ENCODE measurements around the gene CCL20.

Gene CCL20

GRCh38 chr2:227834423-227834822 lies 20.8 kb downstream of the CCL20 start:
- TF ChIP-seq MAX (IDR thresholded peaks at IDR 0.05): no peak
- TF ChIP-seq TCF12 (IDR thresholded peaks at IDR 0.05; ENCODE audit: low read depth): no peak
- no peak for TF ChIP-seq ZBTB7A (IDR thresholded peaks at IDR 0.05; ENCODE audit: low read depth)
- TF ChIP-seq TAF1 (IDR thresholded peaks at IDR 0.05; ENCODE audit: low read depth): no peak
- no peak for TF ChIP-seq CEBPB (IDR thresholded peaks at IDR 0.05)
- no peak for TF ChIP-seq REST (IDR thresholded peaks at IDR 0.05; ENCODE audit: low read depth)
- no peak for TF ChIP-seq CREB1 (IDR thresholded peaks at IDR 0.05; ENCODE audit: low read depth)
- no peak for TF ChIP-seq EP300 (IDR thresholded peaks at IDR 0.05; ENCODE audit: borderline replicate concordance)
- no peak for TF ChIP-seq EGR1 (IDR thresholded peaks at IDR 0.05)
- no peak for TF ChIP-seq USF1 (IDR thresholded peaks at IDR 0.05)
- TF ChIP-seq FOXM1 (IDR thresholded peaks at IDR 0.05; ENCODE audit: borderline replicate concordance, low read depth): no peak
- TF ChIP-seq TEAD4 (IDR thresholded peaks at IDR 0.05): no peak
- no peak for TF ChIP-seq YY1 (IDR thresholded peaks at IDR 0.05; ENCODE audit: low read depth)
- TF ChIP-seq RAD21 (IDR thresholded peaks at IDR 0.05; ENCODE audit: low read depth): no peak
- no peak for TF ChIP-seq NFIC (IDR thresholded peaks at IDR 0.05)

- TF ChIP-seq NFIC (IDR thresholded peaks at IDR 0.05) (no peak), USF1 (IDR thresholded peaks at IDR 0.05) (no peak), RAD21 (IDR thresholded peaks at IDR 0.05; ENCODE audit: low read depth) (no peak), EP300 (IDR thresholded peaks at IDR 0.05; ENCODE audit: borderline replicate concordance) (no peak)
These were observed 21.4 kb downstream of the CCL20 start for GRCh38 chr2:227834916-227835650.

GRCh38 chr2:227846831-227847230 lies 33.2 kb downstream of the CCL20 start:
- TF ChIP-seq RAD21 (IDR thresholded peaks at IDR 0.05; ENCODE audit: low read depth): no peak
- TF ChIP-seq FOXM1 (IDR thresholded peaks at IDR 0.05; ENCODE audit: borderline replicate concordance, low read depth): no peak
- TF ChIP-seq EP300 (IDR thresholded peaks at IDR 0.05; ENCODE audit: borderline replicate concordance): no peak
- TF ChIP-seq YY1 (IDR thresholded peaks at IDR 0.05; ENCODE audit: low read depth): no peak
- TF ChIP-seq TEAD4 (IDR thresholded peaks at IDR 0.05): no peak
- no peak for TF ChIP-seq TCF12 (IDR thresholded peaks at IDR 0.05; ENCODE audit: low read depth)
- no peak for TF ChIP-seq REST (IDR thresholded peaks at IDR 0.05; ENCODE audit: low read depth)
- TF ChIP-seq MAX (IDR thresholded peaks at IDR 0.05): no peak
- no peak for TF ChIP-seq EGR1 (IDR thresholded peaks at IDR 0.05)
- no peak for TF ChIP-seq TAF1 (IDR thresholded peaks at IDR 0.05; ENCODE audit: low read depth)
- no peak for TF ChIP-seq CREB1 (IDR thresholded peaks at IDR 0.05; ENCODE audit: low read depth)

GRCh38 chr2:227848146-227848545 lies 34.5 kb downstream of the CCL20 start:
- no peak for TF ChIP-seq EGR1 (IDR thresholded peaks at IDR 0.05)
- no peak for TF ChIP-seq TAF1 (IDR thresholded peaks at IDR 0.05; ENCODE audit: low read depth)
- no peak for TF ChIP-seq NFIC (IDR thresholded peaks at IDR 0.05)
- TF ChIP-seq TCF12 (IDR thresholded peaks at IDR 0.05; ENCODE audit: low read depth): no peak
- TF ChIP-seq ZBTB7A (IDR thresholded peaks at IDR 0.05; ENCODE audit: low read depth): no peak
- TF ChIP-seq YY1 (IDR thresholded peaks at IDR 0.05; ENCODE audit: low read depth): no peak
- TF ChIP-seq CEBPB (IDR thresholded peaks at IDR 0.05): no peak
- TF ChIP-seq EP300 (IDR thresholded peaks at IDR 0.05; ENCODE audit: borderline replicate concordance): no peak
- no peak for TF ChIP-seq TEAD4 (IDR thresholded peaks at IDR 0.05)
- TF ChIP-seq FOXM1 (IDR thresholded peaks at IDR 0.05; ENCODE audit: borderline replicate concordance, low read depth): no peak
- TF ChIP-seq USF1 (IDR thresholded peaks at IDR 0.05): no peak
- TF ChIP-seq CREB1 (IDR thresholded peaks at IDR 0.05; ENCODE audit: low read depth): no peak
- no peak for TF ChIP-seq REST (IDR thresholded peaks at IDR 0.05; ENCODE audit: low read depth)
- no peak for TF ChIP-seq MAX (IDR thresholded peaks at IDR 0.05)
- no peak for TF ChIP-seq RAD21 (IDR thresholded peaks at IDR 0.05; ENCODE audit: low read depth)
